SK-N-SH treated with all-trans-retinoic acid at 6 μM for 48 hours (cell line): Measurements from ENCODE around the gene SLC17A2.

Experiments used
- ATAC-seq: fragments of 200-7000 bp; cut with Tn5 transposase; 3 replicates; pipeline ENCODE4 v1.9.1; 2020; ENCODE audit warnings: mild to moderate bottlenecking, moderate library complexity
- ARNTL ChIP-seq: fragments of 450-650 bp; formaldehyde crosslinking; IDR thresholded peaks from 2 replicates; pipeline ENCODE4 v1.5.0; 2020; ENCODE audit warnings: low read depth, mild to moderate bottlenecking, moderate library complexity, borderline replicate concordance
- BACH2 ChIP-seq: fragments of 250-450 bp; sonication (Bioruptor Pico); IDR thresholded peaks from 2 replicates; pipeline ENCODE4 v1.9.0; 2021; ENCODE audit warnings: mild to moderate bottlenecking, borderline replicate concordance
- CSDC2 ChIP-seq: fragments of 250-450 bp; sonication (Bioruptor Pico); IDR thresholded peaks from 2 replicates; pipeline ENCODE4 v1.5.0; 2020; ENCODE audit warnings: mild to moderate bottlenecking, moderate library complexity
- ESRRG ChIP-seq: fragments of 250-450 bp; sonication (Bioruptor Pico); IDR thresholded peaks from 2 replicates; pipeline ENCODE4 v1.6.1; 2021; ENCODE audit warnings: mild to moderate bottlenecking
- GLIS3 ChIP-seq: fragments of 250-450 bp; sonication (Bioruptor Pico); IDR thresholded peaks from 2 replicates; pipeline ENCODE4 v1.5.0; 2020; ENCODE audit warnings: mild to moderate bottlenecking, moderate library complexity
- ISL1 ChIP-seq: fragments of 250-450 bp; sonication (Bioruptor Pico); IDR thresholded peaks from 2 replicates; pipeline ENCODE4 v2.1.2; 2022; ENCODE audit warnings: mild to moderate bottlenecking, moderate library complexity
- PPARA ChIP-seq: fragments of 250-450 bp; sonication (Bioruptor Pico); IDR thresholded peaks from 2 replicates; pipeline ENCODE4 v1.5.0; 2020; ENCODE audit warnings: mild to moderate bottlenecking, borderline replicate concordance
- RARB ChIP-seq: fragments of 250-450 bp; sonication (Bioruptor Pico); IDR thresholded peaks from 2 replicates; pipeline ENCODE4 v1.8.0; 2021; ENCODE audit warnings: mild to moderate bottlenecking, moderate library complexity
- TCF4 ChIP-seq: fragments of 250-450 bp; sonication (Bioruptor Pico); IDR thresholded peaks from 2 replicates; pipeline ENCODE4 v1.8.0; 2021; ENCODE audit warnings: mild to moderate bottlenecking, moderate library complexity, borderline replicate concordance
- TOX ChIP-seq: fragments of 250-450 bp; sonication (Bioruptor Pico); IDR thresholded peaks from 2 replicates; pipeline ENCODE4 v1.8.0; 2021; ENCODE audit warnings: mild to moderate bottlenecking, moderate library complexity, borderline replicate concordance
- ZC3H10 ChIP-seq: fragments of 250-450 bp; sonication (Bioruptor Pico); IDR thresholded peaks from 2 replicates; pipeline ENCODE4 v1.5.1; 2021; ENCODE audit warnings: mild to moderate bottlenecking, moderate library complexity
- ZFP3 ChIP-seq: fragments of 250-450 bp; sonication (Bioruptor Pico); IDR thresholded peaks from 2 replicates; pipeline ENCODE4 v1.5.0; 2020; ENCODE audit warnings: mild to moderate bottlenecking, moderate library complexity
- ZFP30 ChIP-seq: fragments of 450-650 bp; formaldehyde crosslinking; IDR thresholded peaks from 2 replicates; pipeline ENCODE4 v1.5.0; 2022; ENCODE audit warnings: mild to moderate bottlenecking, moderate library complexity
- ZNF565 ChIP-seq: fragments of 450-650 bp; formaldehyde crosslinking; conservative IDR thresholded peaks from 2 replicates; pipeline ENCODE4 v1.5.0; 2020; ENCODE audit warnings: low read depth, mild to moderate bottlenecking, moderate library complexity
- ZNF70 ChIP-seq: fragments of 450-650 bp; formaldehyde crosslinking; IDR thresholded peaks from 2 replicates; pipeline ENCODE4 v1.5.0; 2020; ENCODE audit warnings: mild to moderate bottlenecking, moderate library complexity
- ZNF8 ChIP-seq: fragments of 450-650 bp; formaldehyde crosslinking; IDR thresholded peaks from 2 replicates; pipeline ENCODE4 v1.5.0; 2020; ENCODE audit warnings: mild to moderate bottlenecking, moderate library complexity
- TF ChIP-seq, protein P1 (sequence below): fragments of 250-450 bp; sonication (Bioruptor Pico); IDR thresholded peaks from 2 replicates; pipeline ENCODE4 v1.5.0; 2020; ENCODE audit warnings: mild to moderate bottlenecking, moderate library complexity
- TF ChIP-seq, protein P2 (sequence below): fragments of 250-450 bp; sonication (Bioruptor Pico); IDR thresholded peaks from 2 replicates; pipeline ENCODE4 v1.5.1; 2020; ENCODE audit warnings: low read depth, mild to moderate bottlenecking, moderate library complexity
- TF ChIP-seq, protein P3 (sequence below): fragments of 250-450 bp; sonication (Bioruptor Pico); IDR thresholded peaks from 2 replicates; pipeline ENCODE4 v1.8.0; 2020; ENCODE audit warnings: mild to moderate bottlenecking, moderate library complexity, borderline replicate concordance
- TF ChIP-seq, protein P4 (sequence below): fragments of 250-450 bp; sonication (Bioruptor Pico); IDR thresholded peaks from 2 replicates; pipeline ENCODE4 v1.8.0; 2021; ENCODE audit warnings: low read depth, mild to moderate bottlenecking, moderate library complexity, borderline replicate concordance
- TF ChIP-seq, protein P5 (sequence below): fragments of 250-450 bp; sonication (Bioruptor Pico); IDR thresholded peaks from 2 replicates; pipeline ENCODE4 v1.5.1; 2021; ENCODE audit warnings: mild to moderate bottlenecking, moderate library complexity

Gene SLC17A2

DNA sequence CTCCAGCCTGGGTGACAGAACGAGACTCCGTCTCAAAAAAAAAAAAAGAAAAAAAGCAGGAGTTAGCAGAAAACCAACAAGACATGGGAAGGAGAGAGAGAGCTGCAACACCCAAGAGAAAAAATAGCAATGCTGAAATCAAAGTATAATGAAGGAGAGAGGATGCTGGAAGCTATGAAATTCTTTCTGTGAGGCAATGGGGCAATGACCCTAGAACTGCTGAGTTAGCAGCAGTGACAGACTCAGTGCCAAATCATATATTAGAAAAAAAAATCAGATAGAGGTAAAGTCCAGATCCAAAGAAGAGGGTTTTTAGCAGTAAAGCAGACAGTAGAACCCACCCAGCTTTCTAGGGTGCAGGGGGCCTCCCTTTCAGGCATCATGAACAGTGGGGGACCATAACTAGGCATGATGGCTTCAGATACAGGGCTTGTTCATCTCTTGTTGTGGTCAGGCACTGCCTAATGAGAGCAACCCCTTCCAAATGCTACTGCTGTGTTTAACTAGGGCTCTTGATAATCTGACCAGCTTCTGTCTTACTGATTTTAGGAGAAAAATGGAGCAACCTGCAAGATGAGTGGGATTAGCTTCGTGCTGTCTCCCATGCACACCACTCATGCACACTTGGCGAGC lies 26.9 kb downstream of the SLC17A2 start (continued):
- TF ChIP-seq, protein P1, sequence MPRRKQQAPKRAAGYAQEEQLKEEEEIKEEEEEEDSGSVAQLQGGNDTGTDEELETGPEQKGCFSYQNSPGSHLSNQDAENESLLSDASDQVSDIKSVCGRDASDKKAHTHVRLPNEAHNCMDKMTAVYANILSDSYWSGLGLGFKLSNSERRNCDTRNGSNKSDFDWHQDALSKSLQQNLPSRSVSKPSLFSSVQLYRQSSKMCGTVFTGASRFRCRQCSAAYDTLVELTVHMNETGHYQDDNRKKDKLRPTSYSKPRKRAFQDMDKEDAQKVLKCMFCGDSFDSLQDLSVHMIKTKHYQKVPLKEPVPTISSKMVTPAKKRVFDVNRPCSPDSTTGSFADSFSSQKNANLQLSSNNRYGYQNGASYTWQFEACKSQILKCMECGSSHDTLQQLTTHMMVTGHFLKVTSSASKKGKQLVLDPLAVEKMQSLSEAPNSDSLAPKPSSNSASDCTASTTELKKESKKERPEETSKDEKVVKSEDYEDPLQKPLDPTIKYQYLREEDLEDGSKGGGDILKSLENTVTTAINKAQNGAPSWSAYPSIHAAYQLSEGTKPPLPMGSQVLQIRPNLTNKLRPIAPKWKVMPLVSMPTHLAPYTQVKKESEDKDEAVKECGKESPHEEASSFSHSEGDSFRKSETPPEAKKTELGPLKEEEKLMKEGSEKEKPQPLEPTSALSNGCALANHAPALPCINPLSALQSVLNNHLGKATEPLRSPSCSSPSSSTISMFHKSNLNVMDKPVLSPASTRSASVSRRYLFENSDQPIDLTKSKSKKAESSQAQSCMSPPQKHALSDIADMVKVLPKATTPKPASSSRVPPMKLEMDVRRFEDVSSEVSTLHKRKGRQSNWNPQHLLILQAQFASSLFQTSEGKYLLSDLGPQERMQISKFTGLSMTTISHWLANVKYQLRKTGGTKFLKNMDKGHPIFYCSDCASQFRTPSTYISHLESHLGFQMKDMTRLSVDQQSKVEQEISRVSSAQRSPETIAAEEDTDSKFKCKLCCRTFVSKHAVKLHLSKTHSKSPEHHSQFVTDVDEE: no peak
- TF ChIP-seq BACH2 (CRISPR knock-in tag): no peak

DNA sequence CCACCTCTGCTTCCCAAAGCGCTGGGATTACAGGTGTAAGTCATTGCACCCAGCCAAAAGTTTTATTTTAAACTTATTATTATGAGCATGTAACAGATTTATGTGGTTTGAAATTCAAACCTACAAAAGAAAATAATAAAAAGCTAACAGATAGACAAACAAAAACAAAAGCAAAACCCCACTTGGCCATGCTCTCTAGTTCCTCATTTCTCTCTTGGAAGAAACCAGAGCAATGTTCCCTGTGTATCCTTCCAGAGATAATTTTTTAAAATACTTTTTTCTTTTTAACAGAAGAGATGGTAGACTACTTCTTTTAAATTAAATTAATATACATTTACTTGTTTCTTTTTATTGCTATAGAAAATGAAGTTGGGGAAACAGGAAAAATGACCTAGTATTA lies 28.4 kb downstream of the SLC17A2 start:
- no peak for ATAC-seq
- TF ChIP-seq ZFP3 (CRISPR knock-in tag) (no peak), PPARA (no peak), BACH2 (CRISPR knock-in tag) (no peak), TCF4 (no peak)

DNA sequence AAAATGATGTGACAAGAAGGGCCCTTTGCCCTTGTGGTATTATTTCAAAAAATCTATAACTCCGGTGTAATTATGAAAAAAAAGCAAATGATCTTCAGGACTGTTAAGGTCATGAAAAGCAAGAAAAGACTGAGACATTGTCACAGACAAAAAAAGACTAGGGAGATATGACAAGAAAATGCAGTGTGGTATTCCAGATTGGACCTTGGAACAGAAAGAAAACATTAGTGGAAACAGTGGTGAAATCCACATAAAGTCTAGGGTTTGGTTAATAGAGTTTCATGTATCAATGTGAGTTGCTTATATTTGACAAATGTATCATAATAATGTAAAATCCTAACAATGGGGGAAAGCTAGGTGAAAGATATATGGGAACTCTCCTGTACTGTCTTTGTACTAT lies 29.6 kb downstream of the SLC17A2 start:
- TF ChIP-seq ZFP30 (CRISPR knock-in tag): no peak
- TF ChIP-seq TCF4: no peak
- no peak for TF ChIP-seq ZNF70 (CRISPR knock-in tag)
- TF ChIP-seq, protein P2, sequence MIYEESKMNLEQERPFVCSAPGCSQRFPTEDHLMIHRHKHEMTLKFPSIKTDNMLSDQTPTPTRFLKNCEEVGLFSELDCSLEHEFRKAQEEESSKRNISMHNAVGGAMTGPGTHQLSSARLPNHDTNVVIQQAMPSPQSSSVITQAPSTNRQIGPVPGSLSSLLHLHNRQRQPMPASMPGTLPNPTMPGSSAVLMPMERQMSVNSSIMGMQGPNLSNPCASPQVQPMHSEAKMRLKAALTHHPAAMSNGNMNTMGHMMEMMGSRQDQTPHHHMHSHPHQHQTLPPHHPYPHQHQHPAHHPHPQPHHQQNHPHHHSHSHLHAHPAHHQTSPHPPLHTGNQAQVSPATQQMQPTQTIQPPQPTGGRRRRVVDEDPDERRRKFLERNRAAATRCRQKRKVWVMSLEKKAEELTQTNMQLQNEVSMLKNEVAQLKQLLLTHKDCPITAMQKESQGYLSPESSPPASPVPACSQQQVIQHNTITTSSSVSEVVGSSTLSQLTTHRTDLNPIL (CRISPR knock-in tag): no peak
- no peak for TF ChIP-seq ZNF565 (CRISPR knock-in tag)
- TF ChIP-seq TOX (CRISPR knock-in tag): no peak
- no peak for TF ChIP-seq BACH2 (CRISPR knock-in tag)

DNA sequence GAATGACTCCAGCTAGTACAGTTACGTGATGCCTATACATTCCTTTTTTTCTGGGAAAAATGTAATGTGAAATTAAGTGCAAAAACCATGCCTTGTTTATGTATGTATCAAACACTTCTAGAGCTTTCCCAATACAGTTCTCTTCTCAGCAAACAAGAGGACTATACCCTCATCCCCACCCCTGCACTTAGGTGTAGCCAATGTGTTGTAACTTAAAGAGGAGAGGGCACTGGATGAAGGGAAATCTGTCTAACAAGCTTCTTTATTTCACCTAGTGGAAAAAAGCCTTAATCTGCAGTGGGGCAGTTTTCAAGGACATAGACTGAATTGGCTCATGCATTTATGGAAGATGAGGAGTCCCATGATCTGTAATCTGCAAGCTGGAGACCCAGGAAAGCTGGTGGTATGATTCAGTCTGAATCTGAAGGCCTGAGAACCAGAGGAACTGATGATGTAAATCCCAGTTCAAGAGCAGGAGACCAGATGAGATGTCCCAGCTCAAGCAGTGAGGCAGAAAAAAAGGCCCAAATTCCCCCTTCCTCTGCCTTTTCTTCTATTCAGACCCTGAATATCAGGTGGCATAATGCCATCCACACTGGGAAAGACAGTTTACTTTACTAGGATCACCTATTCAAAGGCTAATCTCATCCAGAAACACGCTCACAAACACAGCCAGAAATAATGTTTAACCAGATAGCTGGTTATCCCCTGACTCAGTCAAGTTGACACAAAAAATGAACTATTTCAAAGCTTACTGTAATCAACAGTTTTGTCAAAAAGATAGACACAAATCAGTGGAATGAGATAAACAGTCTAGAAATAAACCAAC lies 30.7 kb downstream of the SLC17A2 start:
- ATAC-seq: no peak
- TF ChIP-seq ZFP30 (CRISPR knock-in tag): no peak
- no peak for TF ChIP-seq PPARA
- TF ChIP-seq ZFP3 (CRISPR knock-in tag): no peak
- TF ChIP-seq, protein P3, sequence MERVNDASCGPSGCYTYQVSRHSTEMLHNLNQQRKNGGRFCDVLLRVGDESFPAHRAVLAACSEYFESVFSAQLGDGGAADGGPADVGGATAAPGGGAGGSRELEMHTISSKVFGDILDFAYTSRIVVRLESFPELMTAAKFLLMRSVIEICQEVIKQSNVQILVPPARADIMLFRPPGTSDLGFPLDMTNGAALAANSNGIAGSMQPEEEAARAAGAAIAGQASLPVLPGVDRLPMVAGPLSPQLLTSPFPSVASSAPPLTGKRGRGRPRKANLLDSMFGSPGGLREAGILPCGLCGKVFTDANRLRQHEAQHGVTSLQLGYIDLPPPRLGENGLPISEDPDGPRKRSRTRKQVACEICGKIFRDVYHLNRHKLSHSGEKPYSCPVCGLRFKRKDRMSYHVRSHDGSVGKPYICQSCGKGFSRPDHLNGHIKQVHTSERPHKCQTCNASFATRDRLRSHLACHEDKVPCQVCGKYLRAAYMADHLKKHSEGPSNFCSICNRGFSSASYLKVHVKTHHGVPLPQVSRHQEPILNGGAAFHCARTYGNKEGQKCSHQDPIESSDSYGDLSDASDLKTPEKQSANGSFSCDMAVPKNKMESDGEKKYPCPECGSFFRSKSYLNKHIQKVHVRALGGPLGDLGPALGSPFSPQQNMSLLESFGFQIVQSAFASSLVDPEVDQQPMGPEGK (CRISPR knock-in tag): no peak
- no peak for TF ChIP-seq ZNF565 (CRISPR knock-in tag)
- no peak for TF ChIP-seq ISL1
- TF ChIP-seq ZNF8 (CRISPR knock-in tag): no peak
- no peak for TF ChIP-seq BACH2 (CRISPR knock-in tag)
- no peak for TF ChIP-seq TCF4
- no peak for TF ChIP-seq TOX (CRISPR knock-in tag)
- TF ChIP-seq CSDC2 (CRISPR knock-in tag): no peak

More for the DNA sequence above, 29.6 kb downstream of the SLC17A2 start:
- no peak for ATAC-seq

DNA sequence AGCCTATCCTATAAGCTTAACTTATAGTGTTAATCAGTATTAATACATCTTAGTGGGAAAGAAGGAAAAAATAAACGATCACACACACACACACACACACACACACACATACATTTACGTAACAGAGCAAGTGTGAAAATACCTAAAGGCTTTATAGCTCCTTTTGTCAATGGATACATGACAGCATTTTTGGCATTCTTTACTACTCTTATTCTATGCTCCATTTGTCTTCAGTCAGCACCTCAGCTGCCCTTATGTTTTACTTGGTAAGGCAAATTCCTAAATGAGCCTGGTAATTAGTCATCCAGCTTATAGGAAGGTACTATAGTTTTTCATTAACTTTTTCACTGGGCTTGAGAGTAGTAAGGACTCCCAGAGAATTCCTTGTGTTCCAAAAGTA lies 31.4 kb downstream of the SLC17A2 start:
- no peak for ATAC-seq
- TF ChIP-seq TCF4 (no peak), TOX (CRISPR knock-in tag) (no peak), ARNTL (no peak), ZNF8 (CRISPR knock-in tag) (no peak), ZNF565 (CRISPR knock-in tag) (no peak), ZFP3 (CRISPR knock-in tag) (no peak), RARB (no peak), ISL1 (no peak), ZNF70 (CRISPR knock-in tag) (no peak), BACH2 (CRISPR knock-in tag) (no peak), ZFP30 (CRISPR knock-in tag) (no peak), ESRRG (CRISPR knock-in tag) (no peak), ZC3H10 (CRISPR knock-in tag) (no peak), GLIS3 (CRISPR knock-in tag) (no peak)
- TF ChIP-seq, protein P4, sequence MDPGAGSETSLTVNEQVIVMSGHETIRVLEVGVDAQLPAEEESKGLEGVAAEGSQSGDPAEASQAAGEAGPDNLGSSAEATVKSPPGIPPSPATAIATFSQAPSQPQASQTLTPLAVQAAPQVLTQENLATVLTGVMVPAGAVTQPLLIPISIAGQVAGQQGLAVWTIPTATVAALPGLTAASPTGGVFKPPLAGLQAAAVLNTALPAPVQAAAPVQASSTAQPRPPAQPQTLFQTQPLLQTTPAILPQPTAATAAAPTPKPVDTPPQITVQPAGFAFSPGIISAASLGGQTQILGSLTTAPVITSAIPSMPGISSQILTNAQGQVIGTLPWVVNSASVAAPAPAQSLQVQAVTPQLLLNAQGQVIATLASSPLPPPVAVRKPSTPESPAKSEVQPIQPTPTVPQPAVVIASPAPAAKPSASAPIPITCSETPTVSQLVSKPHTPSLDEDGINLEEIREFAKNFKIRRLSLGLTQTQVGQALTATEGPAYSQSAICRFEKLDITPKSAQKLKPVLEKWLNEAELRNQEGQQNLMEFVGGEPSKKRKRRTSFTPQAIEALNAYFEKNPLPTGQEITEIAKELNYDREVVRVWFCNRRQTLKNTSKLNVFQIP (CRISPR knock-in tag): no peak
- TF ChIP-seq, protein P5, sequence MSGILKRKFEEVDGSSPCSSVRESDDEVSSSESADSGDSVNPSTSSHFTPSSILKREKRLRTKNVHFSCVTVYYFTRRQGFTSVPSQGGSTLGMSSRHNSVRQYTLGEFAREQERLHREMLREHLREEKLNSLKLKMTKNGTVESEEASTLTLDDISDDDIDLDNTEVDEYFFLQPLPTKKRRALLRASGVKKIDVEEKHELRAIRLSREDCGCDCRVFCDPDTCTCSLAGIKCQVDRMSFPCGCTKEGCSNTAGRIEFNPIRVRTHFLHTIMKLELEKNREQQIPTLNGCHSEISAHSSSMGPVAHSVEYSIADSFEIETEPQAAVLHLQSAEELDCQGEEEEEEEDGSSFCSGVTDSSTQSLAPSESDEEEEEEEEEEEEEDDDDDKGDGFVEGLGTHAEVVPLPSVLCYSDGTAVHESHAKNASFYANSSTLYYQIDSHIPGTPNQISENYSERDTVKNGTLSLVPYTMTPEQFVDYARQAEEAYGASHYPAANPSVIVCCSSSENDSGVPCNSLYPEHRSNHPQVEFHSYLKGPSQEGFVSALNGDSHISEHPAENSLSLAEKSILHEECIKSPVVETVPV: no peak
- TF ChIP-seq, protein P3 (CRISPR knock-in tag): no peak
